ENCODE measurements around the gene MAP2K7.

The MAP2K7 gene

GRCh38 chr19:7871437-7872305, 32.0 kb upstream of the MAP2K7 start:
- Histone ChIP-seq H3K27me3 (ENCODE audit: insufficient read depth, poor library complexity, severe bottlenecking) (peaks cover 23% of the 10 kb centered on the region), H3K27ac (replicated peaks) (no peak overlapping the region), H3K4me3 (replicated peaks; ENCODE audit: insufficient read depth, low read length) (peak overlapping the region; percentile 15)
- TF ChIP-seq GABPA (IDR thresholded peaks at IDR 0.05; ENCODE audit: low read depth) (no peak), REST (IDR thresholded peaks at IDR 0.05; ENCODE audit: insufficient replicate concordance, low read depth) (no peak), POLR2AphosphoS5 (IDR thresholded peaks at IDR 0.05; ENCODE audit: low read depth) (no peak), CTCF (IDR thresholded peaks at IDR 0.05; ENCODE audit: insufficient read depth, low read length) (no peak), SPI1 (IDR thresholded peaks at IDR 0.05; ENCODE audit: borderline replicate concordance, low read depth) (no peak)
- peak; percentile 77 to 92 for DNase-seq (ENCODE audit: low read depth in 1 of 2, low spot score in 1 of 2)

GRCh38 chr19:7872306-7873204, 31.1 kb upstream of the MAP2K7 start:
- peaks cover 23% of the 10 kb centered on the region for H3K27me3 ChIP-seq (ENCODE audit: insufficient read depth, poor library complexity, severe bottlenecking)
- TF ChIP-seq SPI1 (IDR thresholded peaks at IDR 0.05; ENCODE audit: borderline replicate concordance, low read depth) (no peak), CTCF (IDR thresholded peaks at IDR 0.05; ENCODE audit: insufficient read depth, low read length) (no peak), REST (IDR thresholded peaks at IDR 0.05; ENCODE audit: insufficient replicate concordance, low read depth) (no peak), POLR2AphosphoS5 (IDR thresholded peaks at IDR 0.05; ENCODE audit: low read depth) (no peak), GABPA (IDR thresholded peaks at IDR 0.05; ENCODE audit: low read depth) (no peak)
- H3K27ac ChIP-seq (replicated peaks) = no peak overlapping the region
- H3K4me3 ChIP-seq (replicated peaks; ENCODE audit: insufficient read depth, low read length) = 0 out of 2 replicates have a peak overlapping the region, but pooled peaks have one; percentile 12
- no peak for DNase-seq (ENCODE audit: low read depth in 1 of 2, low spot score in 1 of 2)

- Histone ChIP-seq H3K27me3 (ENCODE audit: insufficient read depth, poor library complexity, severe bottlenecking) (peaks cover 23% of the 10 kb centered on the region), H3K4me3 (replicated peaks; ENCODE audit: insufficient read depth, low read length) (no peak overlapping the region), H3K27ac (replicated peaks) (no peak overlapping the region)
- TF ChIP-seq REST (IDR thresholded peaks at IDR 0.05; ENCODE audit: insufficient replicate concordance, low read depth) (no peak), GABPA (IDR thresholded peaks at IDR 0.05; ENCODE audit: low read depth) (no peak), CTCF (IDR thresholded peaks at IDR 0.05; ENCODE audit: insufficient read depth, low read length) (no peak), POLR2AphosphoS5 (IDR thresholded peaks at IDR 0.05; ENCODE audit: low read depth) (no peak), SPI1 (IDR thresholded peaks at IDR 0.05; ENCODE audit: borderline replicate concordance, low read depth) (no peak)
- no peak for DNase-seq (ENCODE audit: low read depth in 1 of 2, low spot score in 1 of 2)
Observed at GRCh38 chr19:7873304-7874075, 30.2 kb upstream of the MAP2K7 start.
